ENCODE results near the gene PRR19.
"Not testable (repeated sequence)": the region's sequence is repeated elsewhere in the genome, so short reads cannot be mapped to it uniquely, and the experiment has no call there.

- TF ChIP-seq, protein P1, sequence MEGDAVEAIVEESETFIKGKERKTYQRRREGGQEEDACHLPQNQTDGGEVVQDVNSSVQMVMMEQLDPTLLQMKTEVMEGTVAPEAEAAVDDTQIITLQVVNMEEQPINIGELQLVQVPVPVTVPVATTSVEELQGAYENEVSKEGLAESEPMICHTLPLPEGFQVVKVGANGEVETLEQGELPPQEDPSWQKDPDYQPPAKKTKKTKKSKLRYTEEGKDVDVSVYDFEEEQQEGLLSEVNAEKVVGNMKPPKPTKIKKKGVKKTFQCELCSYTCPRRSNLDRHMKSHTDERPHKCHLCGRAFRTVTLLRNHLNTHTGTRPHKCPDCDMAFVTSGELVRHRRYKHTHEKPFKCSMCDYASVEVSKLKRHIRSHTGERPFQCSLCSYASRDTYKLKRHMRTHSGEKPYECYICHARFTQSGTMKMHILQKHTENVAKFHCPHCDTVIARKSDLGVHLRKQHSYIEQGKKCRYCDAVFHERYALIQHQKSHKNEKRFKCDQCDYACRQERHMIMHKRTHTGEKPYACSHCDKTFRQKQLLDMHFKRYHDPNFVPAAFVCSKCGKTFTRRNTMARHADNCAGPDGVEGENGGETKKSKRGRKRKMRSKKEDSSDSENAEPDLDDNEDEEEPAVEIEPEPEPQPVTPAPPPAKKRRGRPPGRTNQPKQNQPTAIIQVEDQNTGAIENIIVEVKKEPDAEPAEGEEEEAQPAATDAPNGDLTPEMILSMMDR (conservative IDR thresholded peaks at IDR 0.05; ENCODE audit: low read length) = not testable (repeated sequence)
- not testable (repeated sequence) for TF ChIP-seq EZH2phosphoT487 (IDR thresholded peaks at IDR 0.05; ENCODE audit: borderline replicate concordance)
Measured at GRCh38 chr19:42331333-42331732, 29.4 kb downstream of the PRR19 start.
